Neural progenitor cell (in vitro differentiated cells): ENCODE data around the gene ATF2.

Source experiments
- CTCF ChIP-seq: fragments of 200-600 bp; sonication (generic); IDR thresholded peaks from 2 replicates; pipeline ENCODE4 v1.5.1; 2017; ENCODE audit warnings: antibody characterized with exemption, mild to moderate bottlenecking
- EZH2 ChIP-seq: fragments of 200-600 bp; sonication (generic); IDR thresholded peaks from 2 replicates; pipeline ENCODE4 v1.6.1; 2017; ENCODE audit warnings: antibody characterized with exemption, mild to moderate bottlenecking, moderate library complexity
- EZH2phosphoT487 ChIP-seq: fragments of 200-600 bp; sonication (generic); IDR thresholded peaks from 2 replicates; pipeline ENCODE4 v1.6.1; 2017; ENCODE audit warnings: antibody characterized with exemption

GRCh38 chr2:175107146-175107545, 60.9 kb downstream of the ATF2 start:
- TF ChIP-seq CTCF: no peak
- no peak for TF ChIP-seq EZH2phosphoT487
- no peak for TF ChIP-seq EZH2
